HEK293 (cell line): ENCODE results near the gene HSPB6.

Experiments used
- CTCF ChIA-PET: fragments of 350-600 bp; formaldehyde crosslinking; extraction: SDS; loops from one replicate; lab custom pipeline; 2021; ENCODE audit warnings: antibody characterized with exemption; lab: Yijun Ruan, JAX
- POLR2A ChIA-PET: fragments of 300-600 bp; formaldehyde crosslinking; extraction: SDS; loops from one replicate; lab custom pipeline; 2020; ENCODE audit warnings: antibody characterized with exemption, inconsistent platforms; lab: Yijun Ruan, JAX
- H3K27ac ChIP-seq: fragments of 200-500 bp; sonication (Bioruptor generic); 2 replicates; pipeline ENCODE4 v1.5.1; 2014; ENCODE audit warnings: low read depth, low read length, control low read depth, inconsistent platforms; ENCODE audit errors: extremely low read depth
- H3K36me3 ChIP-seq, 2 experiments: fragments of 200-500 bp in 1 of 2; sonication (Bioruptor generic) in 1 of 2; 1 replicate in 1 of 2; 2 replicates in 1 of 2; pipeline ENCODE4 v1.5.1; 2014 to 2017; ENCODE audit warnings: inconsistent platforms in 2 of 2, low read length in 2 of 2; ENCODE audit not compliant: control insufficient read depth in 2 of 2, insufficient read depth in 1 of 2
- H3K4me1 ChIP-seq: fragments of 200-500 bp; sonication (Bioruptor generic); 2 replicates; pipeline ENCODE4 v1.5.1; 2014; ENCODE audit warnings: mild to moderate bottlenecking, low read length, inconsistent platforms; ENCODE audit not compliant: control insufficient read depth, insufficient read depth
- H3K4me3 ChIP-seq: 2 replicates; pipeline ENCODE4 v1.5.1; 2011; ENCODE audit warnings: low read depth, mild to moderate bottlenecking, control low read depth, low read length, moderate library complexity
- H3K9me3 ChIP-seq: fragments of 200-500 bp; sonication (Bioruptor generic); 2 replicates; pipeline ENCODE4 v1.5.1; 2014; ENCODE audit warnings: low read depth, low read length, inconsistent platforms; ENCODE audit not compliant: control insufficient read depth, insufficient read depth
- GLIS2 ChIP-seq: fragments of 450-650 bp; formaldehyde crosslinking; IDR thresholded peaks from 2 replicates; pipeline ENCODE4 v1.5.1; 2016; ENCODE audit warnings: missing biosample characterization, missing genetic modification characterization
- MEIS1 ChIP-seq: sonication (generic); formaldehyde crosslinking; IDR thresholded peaks from 2 replicates; pipeline ENCODE4 v1.8.1; 2022; ENCODE audit warnings: missing genetic modification reagents, mild to moderate bottlenecking, borderline replicate concordance
- REPIN1 ChIP-seq: fragments of 450-650 bp; formaldehyde crosslinking; IDR thresholded peaks from 2 replicates; pipeline ENCODE4 v1.5.1; 2017; ENCODE audit warnings: missing biosample characterization, missing genetic modification characterization, low read depth
- ZBTB17 ChIP-seq: fragments of 450-650 bp; formaldehyde crosslinking; IDR thresholded peaks from 2 replicates; pipeline ENCODE4 v1.5.1; 2016; ENCODE audit warnings: missing biosample characterization, missing genetic modification characterization
- ZBTB21 ChIP-seq: fragments of 450-650 bp; formaldehyde crosslinking; IDR thresholded peaks from 2 replicates; pipeline ENCODE4 v1.5.1; 2017; ENCODE audit warnings: missing biosample characterization, missing genetic modification characterization
- ZFP69B ChIP-seq: fragments of 450-650 bp; formaldehyde crosslinking; IDR thresholded peaks from 2 replicates; pipeline ENCODE4 v1.5.1; 2016; ENCODE audit warnings: missing biosample characterization, missing genetic modification characterization
- ZNF146 ChIP-seq: fragments of 450-650 bp; formaldehyde crosslinking; IDR thresholded peaks from 2 replicates; pipeline ENCODE4 v1.5.1; 2016; ENCODE audit warnings: missing biosample characterization, missing genetic modification characterization
- ZNF335 ChIP-seq: fragments of 450-650 bp; formaldehyde crosslinking; conservative IDR thresholded peaks from 2 replicates; pipeline ENCODE4 v1.5.1; 2016; ENCODE audit warnings: missing biosample characterization, missing genetic modification characterization
- ZNF366 ChIP-seq: fragments of 450-650 bp; formaldehyde crosslinking; conservative IDR thresholded peaks from 2 replicates; pipeline ENCODE4 v1.5.1; 2016; ENCODE audit warnings: missing biosample characterization, missing genetic modification characterization
- ZNF426 ChIP-seq: fragments of 450-650 bp; formaldehyde crosslinking; IDR thresholded peaks from 2 replicates; pipeline ENCODE4 v1.5.1; 2017; ENCODE audit warnings: missing biosample characterization, missing genetic modification characterization, mild to moderate bottlenecking, inconsistent platforms, moderate library complexity
- ZNF48 ChIP-seq: fragments of 450-650 bp; formaldehyde crosslinking; IDR thresholded peaks from 2 replicates; pipeline ENCODE4 v1.5.1; 2016; ENCODE audit warnings: missing biosample characterization, missing genetic modification characterization
- ZNF529 ChIP-seq: fragments of 450-650 bp; formaldehyde crosslinking; IDR thresholded peaks from 2 replicates; pipeline ENCODE4 v1.5.1; 2017; ENCODE audit warnings: missing genetic modification characterization, missing biosample characterization; ENCODE audit not compliant: insufficient replicate concordance
- ZNF600 ChIP-seq: fragments of 450-650 bp; formaldehyde crosslinking; IDR thresholded peaks from 2 replicates; pipeline ENCODE4 v1.5.1; 2016; ENCODE audit warnings: missing biosample characterization, missing genetic modification characterization
- ZNF777 ChIP-seq: fragments of 450-650 bp; formaldehyde crosslinking; IDR thresholded peaks from 2 replicates; pipeline ENCODE4 v1.5.1; 2017; ENCODE audit warnings: missing biosample characterization, missing genetic modification characterization, borderline replicate concordance
- TF ChIP-seq, protein P1 (sequence below): fragments of 450-650 bp; formaldehyde crosslinking; IDR thresholded peaks from 2 replicates; pipeline ENCODE4 v1.5.1; 2017; ENCODE audit warnings: missing biosample characterization, missing genetic modification characterization
- TF ChIP-seq, protein P2 (sequence below): fragments of 450-650 bp; formaldehyde crosslinking; IDR thresholded peaks from 2 replicates; pipeline ENCODE4 v1.5.1; 2016; ENCODE audit warnings: missing biosample characterization, missing genetic modification characterization
- TF ChIP-seq, protein P3 (sequence below): fragments of 450-650 bp; formaldehyde crosslinking; IDR thresholded peaks from 2 replicates; pipeline ENCODE4; 2016; ENCODE audit warnings: missing biosample characterization, missing genetic modification characterization
- TF ChIP-seq, protein P4 (sequence below): fragments of 450-650 bp; formaldehyde crosslinking; IDR thresholded peaks from 2 replicates; pipeline ENCODE4 v1.5.1; 2016; ENCODE audit warnings: missing biosample characterization, missing genetic modification characterization
- TF ChIP-seq, protein P5 (sequence below): fragments of 450-650 bp; formaldehyde crosslinking; IDR thresholded peaks from 2 replicates; pipeline ENCODE4 v1.5.1; 2016; ENCODE audit warnings: missing biosample characterization, missing genetic modification characterization

The HSPB6 gene

DNA sequence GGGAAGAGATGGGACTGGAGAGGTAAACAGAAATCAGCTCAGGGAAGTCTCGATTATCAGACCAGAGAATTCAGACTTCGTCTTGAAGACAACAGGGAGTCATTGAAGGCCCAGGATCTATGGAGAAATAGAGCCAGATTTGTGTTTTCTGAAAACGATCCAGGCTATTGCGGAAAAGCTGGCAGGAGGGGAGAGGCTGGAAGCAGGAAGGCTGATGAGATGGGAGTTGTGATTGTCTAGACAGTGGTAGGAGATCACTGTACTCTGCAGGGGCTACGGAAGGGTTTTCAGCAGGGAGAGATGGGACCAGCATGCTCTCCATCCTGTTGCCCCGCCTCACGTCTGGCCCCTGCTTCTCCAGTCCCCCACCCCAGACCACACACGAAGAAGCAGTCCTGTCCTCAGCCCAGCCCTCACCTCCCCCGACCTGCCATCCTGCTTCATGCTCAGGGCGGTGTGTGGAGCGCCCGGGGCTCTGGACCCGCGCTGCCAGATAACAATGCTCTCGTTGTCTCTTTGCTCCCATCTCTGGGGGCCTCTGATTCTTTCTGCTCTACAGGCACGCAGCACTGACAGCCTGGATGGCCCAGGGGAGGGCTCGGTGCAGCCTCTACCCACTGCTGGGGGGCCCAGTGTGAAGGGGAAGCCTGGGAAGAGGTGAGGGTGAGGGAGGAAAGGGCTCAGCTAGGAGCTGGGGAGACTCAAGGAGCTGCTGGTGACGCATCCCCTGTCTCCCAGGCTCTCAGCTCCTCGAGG, 20.4 kb upstream of the HSPB6 start (continued):
- TF ChIP-seq ZNF529 (tag by site-specific recombination) (no peak), ZNF48 (tag by site-specific recombination) (no peak)

DNA sequence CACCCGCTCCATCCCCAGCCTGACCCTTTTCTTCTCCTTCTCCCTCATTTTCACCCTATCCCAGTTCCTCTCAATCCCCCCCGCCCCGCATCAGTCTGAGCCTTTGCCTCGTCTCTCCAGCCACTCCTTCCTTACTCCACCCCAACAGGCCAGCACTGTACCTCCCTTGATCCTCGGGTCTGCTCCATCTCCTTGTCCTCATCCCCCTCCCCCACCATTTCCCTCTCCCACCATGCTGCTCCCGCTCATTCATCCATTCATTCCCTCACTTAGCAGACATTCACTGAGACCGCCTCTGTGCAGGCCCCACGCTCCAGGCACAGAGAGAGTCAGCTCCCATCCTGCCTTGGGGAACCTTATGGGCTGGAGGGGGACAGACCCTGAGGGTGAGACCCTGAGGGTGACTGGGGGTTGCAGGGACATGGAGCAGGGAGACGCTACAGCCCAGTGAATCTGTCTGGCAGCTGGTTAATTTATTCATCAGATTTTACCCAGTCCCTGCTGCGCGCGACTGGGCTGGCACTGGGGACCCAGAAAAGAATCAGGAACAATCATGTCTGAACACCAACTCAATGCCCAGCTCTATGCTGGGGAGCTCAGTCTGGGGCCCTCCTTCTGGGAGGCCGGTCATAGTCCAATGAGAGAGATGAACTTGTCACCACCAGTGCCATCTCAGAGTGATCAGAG, 19.4 kb upstream of the HSPB6 start:
- ChIA-PET POLR2A (interaction anchor here (0.6 to 2.0 kb wide), 7 partner anchors 9 to 74 kb away, joined by 3 to 8 read pairs (median 4); partner anchors contain the start of gene LIN37), CTCF (interaction anchor here (1.0 to 2.6 kb wide), 3 partner anchors 44 to 266 kb away, joined by 3 to 8 read pairs (median 7); no protein-coding TSS in a partner anchor)
- Histone ChIP-seq H3K4me3 (peak overlapping the region; percentile 59), H3K4me1 (peaks cover 19% of the 10 kb centered on the region), H3K9me3 (no peaks in the 10 kb centered on the region), H3K36me3 (peaks cover 25 to 26% of the 10 kb centered on the region in 2 experiments), H3K27ac (peak overlapping the region; percentile 48; the same call in 1 of the 2 replicates)
- TF ChIP-seq ZNF146 (tag by site-specific recombination) (0 out of 2 replicates have a peak, but pooled peaks have one; percentile 2), ZNF600 (peak; percentile 15; the same call in 1 of the 2 replicates), ZNF777 (0 out of 2 replicates have a peak, but pooled peaks have one; percentile 23), ZNF426 (no peak), ZBTB21 (tag by site-specific recombination) (no peak), ZFP69B (tag by site-specific recombination) (no peak), MEIS1 (no peak), ZNF366 (peak; percentile 68), GLIS2 (peak; percentile 33), ZBTB17 (tag by site-specific recombination) (0 out of 2 replicates have a peak, but pooled peaks have one; percentile 30), ZNF335 (tag by site-specific recombination) (peak; percentile 72), REPIN1 (tag by site-specific recombination) (no peak)
- TF ChIP-seq, protein P1, sequence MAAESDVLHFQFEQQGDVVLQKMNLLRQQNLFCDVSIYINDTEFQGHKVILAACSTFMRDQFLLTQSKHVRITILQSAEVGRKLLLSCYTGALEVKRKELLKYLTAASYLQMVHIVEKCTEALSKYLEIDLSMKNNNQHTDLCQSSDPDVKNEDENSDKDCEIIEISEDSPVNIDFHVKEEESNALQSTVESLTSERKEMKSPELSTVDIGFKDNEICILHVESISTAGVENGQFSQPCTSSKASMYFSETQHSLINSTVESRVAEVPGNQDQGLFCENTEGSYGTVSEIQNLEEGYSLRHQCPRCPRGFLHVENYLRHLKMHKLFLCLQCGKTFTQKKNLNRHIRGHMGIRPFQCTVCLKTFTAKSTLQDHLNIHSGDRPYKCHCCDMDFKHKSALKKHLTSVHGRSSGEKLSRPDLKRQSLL (tag by site-specific recombination) = peak; percentile 29; the same call in 1 of the 2 replicates
- TF ChIP-seq, protein P2, sequence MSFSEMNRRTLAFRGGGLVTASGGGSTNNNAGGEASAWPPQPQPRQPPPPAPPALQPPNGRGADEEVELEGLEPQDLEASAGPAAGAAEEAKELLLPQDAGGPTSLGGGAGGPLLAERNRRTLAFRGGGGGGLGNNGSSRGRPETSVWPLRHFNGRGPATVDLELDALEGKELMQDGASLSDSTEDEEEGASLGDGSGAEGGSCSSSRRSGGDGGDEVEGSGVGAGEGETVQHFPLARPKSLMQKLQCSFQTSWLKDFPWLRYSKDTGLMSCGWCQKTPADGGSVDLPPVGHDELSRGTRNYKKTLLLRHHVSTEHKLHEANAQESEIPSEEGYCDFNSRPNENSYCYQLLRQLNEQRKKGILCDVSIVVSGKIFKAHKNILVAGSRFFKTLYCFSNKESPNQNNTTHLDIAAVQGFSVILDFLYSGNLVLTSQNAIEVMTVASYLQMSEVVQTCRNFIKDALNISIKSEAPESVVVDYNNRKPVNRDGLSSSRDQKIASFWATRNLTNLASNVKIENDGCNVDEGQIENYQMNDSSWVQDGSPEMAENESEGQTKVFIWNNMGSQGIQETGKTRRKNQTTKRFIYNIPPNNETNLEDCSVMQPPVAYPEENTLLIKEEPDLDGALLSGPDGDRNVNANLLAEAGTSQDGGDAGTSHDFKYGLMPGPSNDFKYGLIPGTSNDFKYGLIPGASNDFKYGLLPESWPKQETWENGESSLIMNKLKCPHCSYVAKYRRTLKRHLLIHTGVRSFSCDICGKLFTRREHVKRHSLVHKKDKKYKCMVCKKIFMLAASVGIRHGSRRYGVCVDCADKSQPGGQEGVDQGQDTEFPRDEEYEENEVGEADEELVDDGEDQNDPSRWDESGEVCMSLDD = peak; percentile 1; the same call in 1 of the 2 replicates
- TF ChIP-seq, protein P3, sequence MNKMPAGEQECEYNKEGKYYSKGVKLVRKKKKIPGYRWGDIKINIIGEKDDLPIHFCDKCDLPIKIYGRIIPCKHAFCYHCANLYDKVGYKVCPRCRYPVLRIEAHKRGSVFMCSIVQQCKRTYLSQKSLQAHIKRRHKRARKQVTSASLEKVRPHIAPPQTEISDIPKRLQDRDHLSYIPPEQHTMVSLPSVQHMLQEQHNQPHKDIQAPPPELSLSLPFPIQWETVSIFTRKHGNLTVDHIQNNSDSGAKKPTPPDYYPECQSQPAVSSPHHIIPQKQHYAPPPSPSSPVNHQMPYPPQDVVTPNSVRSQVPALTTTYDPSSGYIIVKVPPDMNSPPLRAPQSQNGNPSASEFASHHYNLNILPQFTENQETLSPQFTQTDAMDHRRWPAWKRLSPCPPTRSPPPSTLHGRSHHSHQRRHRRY (tag by site-specific recombination) = no peak
- TF ChIP-seq, protein P4, sequence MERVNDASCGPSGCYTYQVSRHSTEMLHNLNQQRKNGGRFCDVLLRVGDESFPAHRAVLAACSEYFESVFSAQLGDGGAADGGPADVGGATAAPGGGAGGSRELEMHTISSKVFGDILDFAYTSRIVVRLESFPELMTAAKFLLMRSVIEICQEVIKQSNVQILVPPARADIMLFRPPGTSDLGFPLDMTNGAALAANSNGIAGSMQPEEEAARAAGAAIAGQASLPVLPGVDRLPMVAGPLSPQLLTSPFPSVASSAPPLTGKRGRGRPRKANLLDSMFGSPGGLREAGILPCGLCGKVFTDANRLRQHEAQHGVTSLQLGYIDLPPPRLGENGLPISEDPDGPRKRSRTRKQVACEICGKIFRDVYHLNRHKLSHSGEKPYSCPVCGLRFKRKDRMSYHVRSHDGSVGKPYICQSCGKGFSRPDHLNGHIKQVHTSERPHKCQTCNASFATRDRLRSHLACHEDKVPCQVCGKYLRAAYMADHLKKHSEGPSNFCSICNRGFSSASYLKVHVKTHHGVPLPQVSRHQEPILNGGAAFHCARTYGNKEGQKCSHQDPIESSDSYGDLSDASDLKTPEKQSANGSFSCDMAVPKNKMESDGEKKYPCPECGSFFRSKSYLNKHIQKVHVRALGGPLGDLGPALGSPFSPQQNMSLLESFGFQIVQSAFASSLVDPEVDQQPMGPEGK (tag by site-specific recombination) = peak; percentile 6
- TF ChIP-seq, protein P5, sequence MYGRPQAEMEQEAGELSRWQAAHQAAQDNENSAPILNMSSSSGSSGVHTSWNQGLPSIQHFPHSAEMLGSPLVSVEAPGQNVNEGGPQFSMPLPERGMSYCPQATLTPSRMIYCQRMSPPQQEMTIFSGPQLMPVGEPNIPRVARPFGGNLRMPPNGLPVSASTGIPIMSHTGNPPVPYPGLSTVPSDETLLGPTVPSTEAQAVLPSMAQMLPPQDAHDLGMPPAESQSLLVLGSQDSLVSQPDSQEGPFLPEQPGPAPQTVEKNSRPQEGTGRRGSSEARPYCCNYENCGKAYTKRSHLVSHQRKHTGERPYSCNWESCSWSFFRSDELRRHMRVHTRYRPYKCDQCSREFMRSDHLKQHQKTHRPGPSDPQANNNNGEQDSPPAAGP = peak; percentile 28; the same call in 1 of the 2 replicates
